Lung (tissue), 12 donors: Measurements from ENCODE around the gene ETNK2. TPM values are rescaled to one million over a fixed set of nuclear protein-coding genes. Genes with fewer than 3 reads are reported as not detected.

Experiments used
- ATAC-seq: fragments of 200-7000 bp; cut with Tn5 transposase; one replicate; pipeline ENCODE4 v1.9.1; 2020; ENCODE audit warnings: moderate number of reproducible peaks; ENCODE audit not compliant: insufficient read depth, low FRiP score
- DNase-seq, 3 donors: peaks; one replicate each; pipeline ENCODE4 v3.0.0-alpha.2; 2013 to 2017
- H3K27ac ChIP-seq, 2 donors: one replicate each; pipeline ENCODE4 v1.5.1; 2013; ENCODE audit warnings: mild to moderate bottlenecking in 2 of 2, moderate library complexity in 2 of 2, control low read depth in 1 of 2, inconsistent platforms in 1 of 2, low read depth in 1 of 2, low read length in 1 of 2
- H3K27me3 ChIP-seq, 3 donors: one replicate each; pipeline ENCODE4 v1.5.1; 2013; ENCODE audit warnings: low read length in 2 of 3; ENCODE audit not compliant: control insufficient read depth in 3 of 3, insufficient read depth in 3 of 3
- H3K36me3 ChIP-seq, 4 donors: one replicate each; pipeline ENCODE4 v1.5.1; 2013; ENCODE audit warnings: low read length in 4 of 4, mild to moderate bottlenecking in 1 of 4, moderate library complexity in 1 of 4; ENCODE audit not compliant: control insufficient read depth in 4 of 4, insufficient read depth in 4 of 4
- H3K4me1 ChIP-seq, 5 donors: one replicate each; pipeline ENCODE4 v1.5.1; 2013; ENCODE audit warnings: low read length in 5 of 5, mild to moderate bottlenecking in 2 of 5, moderate library complexity in 1 of 5; ENCODE audit not compliant: control insufficient read depth in 5 of 5, insufficient read depth in 5 of 5
- H3K4me3 ChIP-seq: one replicate; pipeline ENCODE4 v1.5.1; 2013; ENCODE audit warnings: mild to moderate bottlenecking, control low read depth, moderate library complexity
- H3K9ac ChIP-seq, 2 donors: one replicate each; pipeline ENCODE4 v1.5.1; 2013; ENCODE audit warnings: low read length in 2 of 2, control low read depth in 1 of 2; ENCODE audit not compliant: insufficient read depth in 1 of 2
- H3K9me3 ChIP-seq, 4 donors: one replicate each; pipeline ENCODE4 v1.5.1; 2013; ENCODE audit warnings: low read length in 3 of 4, mild to moderate bottlenecking in 1 of 4, moderate library complexity in 1 of 4; ENCODE audit not compliant: control insufficient read depth in 4 of 4, insufficient read depth in 3 of 4
- WGBS, 2 donors: extraction: QIAGEN DNeasy Blood & Tissue Kit; methylation state at CpG; one replicate each; pipeline ENCODE4 v1.1.7; 2013; 5-methylcytosine and 5-hydroxymethylcytosine counted together
- polyA plus RNA-seq, 2 donors: library from polyadenylated mRNA; stranded (reverse); fragments of 200-250 nt; gene quantifications; one replicate each; pipeline ENCODE4 v1.2.1, GENCODE V29; 2013
- total RNA-seq, 2 donors: library from RNA; depleted of rRNA in 1 of 2; stranded (reverse); fragments of >200 nt in 1 of 2; gene quantifications; one replicate each; pipeline ENCODE4 v1.2.1, GENCODE V29; 2014 to 2021
- TF ChIP-seq, protein P1 (sequence below): IDR thresholded peaks from 2 replicates; pipeline ENCODE4 v1.5.1; 2012; ENCODE audit warnings: mild to moderate bottlenecking; ENCODE audit errors: control extremely low read depth, extremely low read depth
- donor health status: control.
- donor health status: control.
- donor health status: Bipolar disorder and iron deficiency.
- donor health status: healthy.
- donor health status: DM: yes; HTN: yes; CAD: no.

ETNK2 gene
- total and polyA plus RNA-seq, 4 donors: 2.2 to 5.8 (median 3.9) TPM

DNA sequence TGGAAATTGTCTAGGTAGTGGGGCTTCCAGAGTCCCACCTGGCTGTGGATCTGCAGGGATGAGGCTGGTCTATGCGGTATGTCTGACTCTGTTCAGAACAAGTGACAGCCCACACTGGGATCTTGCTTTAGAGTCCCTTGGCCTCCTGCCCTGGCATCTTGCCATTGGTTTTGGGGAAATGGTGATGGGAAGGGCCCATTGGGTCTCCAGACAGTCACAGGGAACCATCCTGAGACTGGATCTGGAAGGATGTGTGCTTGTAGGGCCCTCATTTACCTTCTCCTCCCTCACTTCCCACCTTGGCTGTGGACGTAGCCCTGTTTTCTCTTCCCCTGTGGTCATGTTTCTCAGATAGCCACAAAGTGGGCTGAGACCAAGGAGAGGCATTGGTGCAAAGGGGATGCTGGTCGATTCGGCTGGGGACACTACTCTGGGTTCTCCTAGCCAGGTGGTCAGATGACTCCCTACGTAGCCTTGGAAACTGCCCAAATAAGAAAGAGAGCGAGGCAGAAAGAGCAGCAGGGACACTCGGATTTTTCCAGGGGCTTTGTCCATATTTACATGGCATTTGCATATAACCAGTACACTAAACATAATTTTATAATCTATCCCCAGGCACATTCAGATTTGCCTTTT is 63.8 kb downstream of the ETNK2 start:
- Histone ChIP-seq H3K9ac (peak overlapping the region in 1 of 2 donors; percentile 20), H3K4me1 (peaks cover 0 to 42% (median 26%) of the 10 kb centered on the region in 5 donors), H3K4me3 (no peak overlapping the region), H3K27me3 (no peaks in the 10 kb centered on the region), H3K36me3 (no peaks in the 10 kb centered on the region), H3K9me3 (no peaks in the 10 kb centered on the region), H3K27ac (peak overlapping the region in 1 of 2 donors; percentile 88)
- DNase-seq (no peak), ATAC-seq (no peak)
- 60 to 80% methylated on average over 7 of the region's 7 CpGs for WGBS, 2 donors
- TF ChIP-seq, protein P1, sequence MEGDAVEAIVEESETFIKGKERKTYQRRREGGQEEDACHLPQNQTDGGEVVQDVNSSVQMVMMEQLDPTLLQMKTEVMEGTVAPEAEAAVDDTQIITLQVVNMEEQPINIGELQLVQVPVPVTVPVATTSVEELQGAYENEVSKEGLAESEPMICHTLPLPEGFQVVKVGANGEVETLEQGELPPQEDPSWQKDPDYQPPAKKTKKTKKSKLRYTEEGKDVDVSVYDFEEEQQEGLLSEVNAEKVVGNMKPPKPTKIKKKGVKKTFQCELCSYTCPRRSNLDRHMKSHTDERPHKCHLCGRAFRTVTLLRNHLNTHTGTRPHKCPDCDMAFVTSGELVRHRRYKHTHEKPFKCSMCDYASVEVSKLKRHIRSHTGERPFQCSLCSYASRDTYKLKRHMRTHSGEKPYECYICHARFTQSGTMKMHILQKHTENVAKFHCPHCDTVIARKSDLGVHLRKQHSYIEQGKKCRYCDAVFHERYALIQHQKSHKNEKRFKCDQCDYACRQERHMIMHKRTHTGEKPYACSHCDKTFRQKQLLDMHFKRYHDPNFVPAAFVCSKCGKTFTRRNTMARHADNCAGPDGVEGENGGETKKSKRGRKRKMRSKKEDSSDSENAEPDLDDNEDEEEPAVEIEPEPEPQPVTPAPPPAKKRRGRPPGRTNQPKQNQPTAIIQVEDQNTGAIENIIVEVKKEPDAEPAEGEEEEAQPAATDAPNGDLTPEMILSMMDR: no peak

DNA sequence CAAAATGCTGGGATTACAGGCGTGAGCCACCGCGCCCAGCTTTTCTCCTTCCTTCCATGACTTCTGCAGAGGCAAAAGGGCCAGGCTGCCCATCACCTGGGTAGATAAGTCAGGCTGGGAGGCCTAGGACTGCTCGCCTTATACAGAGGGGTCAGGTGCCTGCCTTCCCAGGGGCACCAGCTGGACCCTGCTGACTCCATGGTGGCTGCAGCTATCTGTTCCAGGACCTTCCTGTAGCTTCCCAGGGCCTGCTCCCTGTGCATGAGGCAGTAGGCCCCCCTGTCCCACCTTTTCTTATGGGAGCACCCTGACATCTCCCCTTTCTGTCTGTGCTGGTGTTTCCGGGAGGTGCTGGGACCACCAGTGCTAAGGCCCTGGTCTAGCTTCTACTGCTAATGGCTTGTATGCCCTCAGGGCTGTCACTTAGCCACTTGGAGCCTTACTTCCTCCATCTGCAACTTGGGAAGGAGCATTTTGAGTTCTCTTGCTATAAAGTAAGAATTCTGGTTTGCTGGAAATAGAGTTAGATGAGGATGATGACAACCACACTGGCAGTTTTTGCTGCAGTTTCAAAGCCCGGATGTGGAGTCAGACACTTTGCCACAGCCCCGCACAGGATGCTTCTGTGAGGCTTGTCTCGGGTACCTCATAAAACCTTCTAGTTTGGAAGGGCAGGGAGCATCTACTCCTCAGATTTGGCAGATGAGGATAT is 64.5 kb downstream of the ETNK2 start:
- H3K9ac ChIP-seq: no peak overlapping the region
- peaks cover 0 to 39% (median 26%) of the 10 kb centered on the region in 5 donors for H3K4me1 ChIP-seq
- no peak for ATAC-seq
- H3K27ac ChIP-seq: peak overlapping the region in 1 of 2 donors; percentile 85
- DNase-seq: no peak
- H3K9me3 ChIP-seq: no peaks in the 10 kb centered on the region
- no peak overlapping the region for H3K4me3 ChIP-seq
- H3K27me3 ChIP-seq: no peaks in the 10 kb centered on the region
- 74 to 79% methylated on average over 5 to 8 of the region's 8 CpGs for WGBS, 2 donors
- TF ChIP-seq, protein P1: no peak
- H3K36me3 ChIP-seq: no peaks in the 10 kb centered on the region

DNA sequence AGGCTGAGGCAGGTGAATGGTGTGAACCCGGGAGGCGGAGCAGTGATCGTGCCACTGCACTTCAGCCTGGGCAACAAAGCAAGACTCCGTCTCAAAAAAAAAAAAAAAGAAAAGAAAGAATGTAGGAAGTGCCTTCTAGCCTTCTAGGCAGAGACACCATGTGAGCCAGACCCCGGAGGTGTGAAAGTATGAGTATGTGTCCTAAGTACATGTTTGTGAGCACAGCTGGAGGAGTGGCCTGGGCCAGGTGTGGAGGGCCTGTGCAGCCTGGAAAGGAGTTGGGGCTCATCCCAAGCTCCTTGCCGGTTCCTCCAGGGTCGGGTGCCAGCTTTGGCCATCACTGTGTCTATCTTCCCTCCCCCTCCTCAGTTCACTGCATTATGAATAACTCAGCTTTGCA is 66.0 kb downstream of the ETNK2 start:
- TF ChIP-seq, protein P1: no peak
- ATAC-seq: no peak
- H3K4me1 ChIP-seq: peaks cover 0 to 46% (median 35%) of the 10 kb centered on the region in 5 donors

More for the DNA sequence above, 66.0 kb downstream of the ETNK2 start:
- DNase-seq: no peak
- Histone ChIP-seq H3K36me3 (no peaks in the 10 kb centered on the region), H3K9ac (no peak overlapping the region), H3K27me3 (no peaks in the 10 kb centered on the region), H3K27ac (peak overlapping the region in 1 of 2 donors; percentile 48), H3K9me3 (no peaks in the 10 kb centered on the region), H3K4me3 (no peak overlapping the region)
- WGBS, 2 donors: 63 to 85% methylated on average over 6 to 7 of the region's 7 CpGs
